Panc1 (cell line): Measurements from ENCODE around the gene TBC1D2B.
"Not testable (repeated sequence)": the region's sequence is repeated elsewhere in the genome, so short reads cannot be mapped to it uniquely, and the experiment has no call there.

Experiments
- CTCF ChIP-seq: fragments of 450-650 bp; IDR thresholded peaks from 2 replicates; pipeline ENCODE4 v1.5.1; 2017; ENCODE audit warnings: mild to moderate bottlenecking
- POLR2AphosphoS5 ChIP-seq: IDR thresholded peaks from 2 replicates; pipeline ENCODE4 v1.6.1; 2012; ENCODE audit warnings: mild to moderate bottlenecking, low read depth, low read length, moderate library complexity
- TCF7L2 ChIP-seq: IDR thresholded peaks from 2 replicates; pipeline ENCODE4 v1.6.1; 2011; ENCODE audit warnings: mild to moderate bottlenecking, low read depth, low read length, inconsistent platforms

- not testable (repeated sequence) for TF ChIP-seq CTCF, TCF7L2, POLR2AphosphoS5
Observed at GRCh38 chr15:77976760-77977525, 100.6 kb downstream of the TBC1D2B start.
